HG02970 (cell line): Measurements from ENCODE around the gene ORM2.
"Not testable (repeated sequence)": the region's sequence is repeated elsewhere in the genome, so short reads cannot be mapped to it uniquely, and the experiment has no call there.

Source experiments
- ATAC-seq: cut with Tn5 transposase; IDR thresholded peaks from one replicate; pipeline ENCODE4 v1.9.1; 2021; ENCODE audit warnings: mild to moderate bottlenecking, moderate library complexity, moderate number of reproducible peaks; ENCODE audit not compliant: unreplicated experiment, low FRiP score

Gene ORM2

GRCh38 chr9:114329625-114330022, at the start of gene ORM2:
Gene ORM2 (plus strand): TSS chr9:114329869. CDS start chr9:114329905, 36 bp downstream.
- ATAC-seq, result not testable (repeated sequence)

- no peak for ATAC-seq
These were observed 48.8 kb upstream of the ORM2 start for GRCh38 chr9:114280636-114281472.

GRCh38 chr9:114281473-114282103, 48.1 kb upstream of the ORM2 start:
- ATAC-seq, result no peak

GRCh38 chr9:114282104-114282485, 47.6 kb upstream of the ORM2 start:
- ATAC-seq, result no peak

- ATAC-seq, result no peak
These were observed 47.2 kb upstream of the ORM2 start for GRCh38 chr9:114282507-114282906.

- no peak for ATAC-seq
These were observed 46.7 kb upstream of the ORM2 start for GRCh38 chr9:114282926-114283325.

- ATAC-seq, result no peak
These were observed 46.0 kb upstream of the ORM2 start for GRCh38 chr9:114283551-114284111.

- ATAC-seq, result no peak
These were observed 45.2 kb upstream of the ORM2 start for GRCh38 chr9:114284316-114285060.

GRCh38 chr9:114285166-114285867, 44.4 kb upstream of the ORM2 start:
- ATAC-seq, result no peak

- ATAC-seq, result no peak
These were observed 43.5 kb upstream of the ORM2 start for GRCh38 chr9:114286146-114286679.

- ATAC-seq, result no peak
These were observed 42.5 kb upstream of the ORM2 start for GRCh38 chr9:114287001-114287762.

GRCh38 chr9:114287763-114288192, 41.9 kb upstream of the ORM2 start:
- no peak for ATAC-seq

- no peak for ATAC-seq
These were observed 41.2 kb upstream of the ORM2 start for GRCh38 chr9:114288193-114289091.

- ATAC-seq, result no peak
These were observed 40.6 kb upstream of the ORM2 start for GRCh38 chr9:114289106-114289505.

GRCh38 chr9:114289571-114290481, 39.8 kb upstream of the ORM2 start:
- ATAC-seq, result no peak

- ATAC-seq, result no peak
These were observed 39.1 kb upstream of the ORM2 start for GRCh38 chr9:114290561-114290986.

GRCh38 chr9:114291064-114291474, 38.6 kb upstream of the ORM2 start:
- ATAC-seq, result no peak
